Vagina (tissue), 2 donors: ENCODE results near the gene CFAP100.

Experiments
- POLR2A ChIP-seq, 2 donors: fragments of 450-650 bp; IDR thresholded peaks; one replicate each; pipeline ENCODE4 v1.6.1; 2017; ENCODE audit warnings: antibody characterized with exemption in 2 of 2, mild to moderate bottlenecking in 2 of 2, moderate library complexity in 2 of 2
- POLR2AphosphoS5 ChIP-seq, 2 donors: sonication (generic); formaldehyde crosslinking; IDR thresholded peaks; one replicate each; pipeline ENCODE4 v1.9.0; 2017; ENCODE audit warnings: antibody characterized with exemption in 2 of 2, mild to moderate bottlenecking in 2 of 2, low read depth in 1 of 2; ENCODE audit not compliant: insufficient read depth in 1 of 2
- TF ChIP-seq, protein P1 (sequence below), 3 experiments: fragments of 450-650 bp in 2 of 3; fragments of 200-600 bp in 1 of 3; sonication (generic) in 1 of 3; IDR thresholded peaks; one replicate each; pipeline ENCODE4 v1.5.1; 2017 to 2019; ENCODE audit warnings: antibody characterized with exemption in 3 of 3, mild to moderate bottlenecking in 2 of 3, moderate library complexity in 2 of 3

DNA sequence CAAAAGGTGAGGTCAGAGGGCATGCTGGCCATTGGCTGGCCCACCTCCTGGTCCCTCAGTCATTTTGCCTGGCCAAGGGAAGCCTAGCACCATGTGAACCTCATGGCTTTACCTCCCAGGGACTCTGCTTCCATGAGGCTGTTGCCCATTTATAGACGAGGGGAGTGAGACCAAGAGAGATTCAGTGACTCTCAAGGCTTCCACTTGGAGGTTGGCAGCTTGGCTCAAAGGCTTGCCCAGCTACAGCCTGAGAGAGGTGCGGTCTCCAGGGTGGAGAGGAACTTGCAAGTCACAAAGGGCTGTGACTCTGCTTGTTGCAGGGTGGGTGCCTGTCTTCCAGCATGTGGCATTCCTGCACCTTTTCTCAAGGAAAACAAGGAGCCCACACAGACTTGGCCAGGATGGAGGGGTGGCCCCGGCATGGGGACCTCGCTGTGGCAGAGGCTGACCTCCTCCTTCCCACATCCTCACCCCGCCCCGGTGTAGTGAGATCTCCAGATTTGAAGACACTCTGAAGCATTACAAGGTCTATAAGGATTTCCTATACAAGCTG lies 24.5 kb downstream of the CFAP100 start:
- TF ChIP-seq, protein P1, sequence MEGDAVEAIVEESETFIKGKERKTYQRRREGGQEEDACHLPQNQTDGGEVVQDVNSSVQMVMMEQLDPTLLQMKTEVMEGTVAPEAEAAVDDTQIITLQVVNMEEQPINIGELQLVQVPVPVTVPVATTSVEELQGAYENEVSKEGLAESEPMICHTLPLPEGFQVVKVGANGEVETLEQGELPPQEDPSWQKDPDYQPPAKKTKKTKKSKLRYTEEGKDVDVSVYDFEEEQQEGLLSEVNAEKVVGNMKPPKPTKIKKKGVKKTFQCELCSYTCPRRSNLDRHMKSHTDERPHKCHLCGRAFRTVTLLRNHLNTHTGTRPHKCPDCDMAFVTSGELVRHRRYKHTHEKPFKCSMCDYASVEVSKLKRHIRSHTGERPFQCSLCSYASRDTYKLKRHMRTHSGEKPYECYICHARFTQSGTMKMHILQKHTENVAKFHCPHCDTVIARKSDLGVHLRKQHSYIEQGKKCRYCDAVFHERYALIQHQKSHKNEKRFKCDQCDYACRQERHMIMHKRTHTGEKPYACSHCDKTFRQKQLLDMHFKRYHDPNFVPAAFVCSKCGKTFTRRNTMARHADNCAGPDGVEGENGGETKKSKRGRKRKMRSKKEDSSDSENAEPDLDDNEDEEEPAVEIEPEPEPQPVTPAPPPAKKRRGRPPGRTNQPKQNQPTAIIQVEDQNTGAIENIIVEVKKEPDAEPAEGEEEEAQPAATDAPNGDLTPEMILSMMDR (IDR thresholded peaks at IDR 0.05) = no peak
- TF ChIP-seq POLR2A (IDR thresholded peaks at IDR 0.05) (no peak), POLR2AphosphoS5 (IDR thresholded peaks at IDR 0.05; ENCODE audit: insufficient read depth in 1 of 2, low read depth in 1 of 2) (no peak)
